Activated T-cell treated with anti-CD3 and anti-CD28 coated beads, Interleukin-2, amount 50 U/mL, for 72 hours (primary cell): Measurements from ENCODE around the gene ARHGAP24. TPM values are rescaled to one million over a fixed set of nuclear protein-coding genes. Genes with fewer than 3 reads are reported as not detected.

Experiments
- ATAC-seq, 2 donors: fragments of 150-1000 bp; cut with Tn5 transposase; replicated peaks in 1 of 2; 2 replicates each; pipeline ENCODE4 v1.10.0; 2021; ENCODE audit warnings: moderate library complexity in 2 of 2, mild to moderate bottlenecking in 1 of 2
- DNase-seq, 2 donors: peaks; one replicate each; pipeline ENCODE4 v3.0.0; 2021 to 2022; ENCODE audit warnings: mixed read lengths in 1 of 2
- H3K27ac Mint-ChIP-seq: one replicate; pipeline ENCODE4 v1.8.0; 2022; ENCODE audit warnings: mild to moderate bottlenecking, moderate library complexity, mixed read lengths
- H3K27me3 Mint-ChIP-seq: one replicate; pipeline ENCODE4 v1.8.0; 2022; ENCODE audit warnings: low read depth, mixed read lengths
- H3K36me3 Mint-ChIP-seq, 2 donors: one replicate each; pipeline ENCODE4 v1.8.0; 2022; ENCODE audit warnings: mixed read lengths in 2 of 2, mild to moderate bottlenecking in 1 of 2; ENCODE audit not compliant: insufficient read depth in 2 of 2
- H3K4me1 Mint-ChIP-seq: one replicate; pipeline ENCODE4 v1.8.0; 2022; ENCODE audit warnings: low read depth, mixed read lengths
- H3K4me3 Mint-ChIP-seq, 2 donors: one replicate each; pipeline ENCODE4 v1.8.0; 2022; ENCODE audit warnings: mild to moderate bottlenecking in 2 of 2, mixed read lengths in 2 of 2, moderate library complexity in 2 of 2
- H3K9me3 Mint-ChIP-seq, 2 donors: one replicate each; pipeline ENCODE4 v1.8.0; 2022; ENCODE audit warnings: mixed read lengths in 2 of 2
- total RNA-seq, 2 donors: library from RNA; stranded (reverse); gene quantifications; one replicate each; pipeline ENCODE4 v1.2.3, GENCODE V29; 2022

Gene ARHGAP24
- total RNA-seq, 2 donors from 2014 or later, result not detected

GRCh38 chr4:85688055-85688740 is 213.2 kb downstream of the ARHGAP24 start:
- Mint-ChIP-seq H3K9me3 (peaks cover 2% of the 10 kb centered on the region in 2 donors), H3K27me3 (no peaks in the 10 kb centered on the region), H3K36me3 (no peaks in the 10 kb centered on the region), H3K4me3 (no peak overlapping the region), H3K27ac (no peak overlapping the region), H3K4me1 (no peaks in the 10 kb centered on the region)
- no peak for ATAC-seq
- no peak for DNase-seq

- ATAC-seq (no peak), DNase-seq (no peak)
- Mint-ChIP-seq H3K4me3 (no peak overlapping the region), H3K9me3 (peaks cover 3 to 5% of the 10 kb centered on the region in 2 donors), H3K27me3 (no peaks in the 10 kb centered on the region), H3K27ac (no peak overlapping the region), H3K36me3 (no peaks in the 10 kb centered on the region), H3K4me1 (no peaks in the 10 kb centered on the region)
Observed at GRCh38 chr4:85696661-85697060, 221.7 kb downstream of the ARHGAP24 start.

GRCh38 chr4:85697854-85698253 is 222.9 kb downstream of the ARHGAP24 start:
- H3K9me3 Mint-ChIP-seq, result peaks cover 3 to 4% of the 10 kb centered on the region in 2 donors
- no peak overlapping the region for H3K4me3 Mint-ChIP-seq
- ATAC-seq, result no peak
- no peaks in the 10 kb centered on the region for H3K36me3 Mint-ChIP-seq
- no peak overlapping the region for H3K27ac Mint-ChIP-seq
- no peak for DNase-seq
- H3K4me1 Mint-ChIP-seq, result no peaks in the 10 kb centered on the region
- no peaks in the 10 kb centered on the region for H3K27me3 Mint-ChIP-seq

- Mint-ChIP-seq H3K27me3 (no peaks in the 10 kb centered on the region), H3K4me1 (no peaks in the 10 kb centered on the region), H3K4me3 (no peak overlapping the region)
Observed at GRCh38 chr4:85700362-85700761, 225.4 kb downstream of the ARHGAP24 start.

GRCh38 chr4:85701861-85702321 is 226.9 kb downstream of the ARHGAP24 start:
- Mint-ChIP-seq H3K4me1 (no peaks in the 10 kb centered on the region), H3K9me3 (peaks cover 0 to 3% of the 10 kb centered on the region in 2 donors), H3K27ac (no peak overlapping the region), H3K27me3 (no peaks in the 10 kb centered on the region), H3K36me3 (no peaks in the 10 kb centered on the region), H3K4me3 (no peak overlapping the region)
- DNase-seq, result no peak
- ATAC-seq, result no peak

More at GRCh38 chr4:85700362-85700761, 225.4 kb downstream of the ARHGAP24 start:
- ATAC-seq (no peak), DNase-seq (no peak)
- peaks cover 3 to 4% of the 10 kb centered on the region in 2 donors for H3K9me3 Mint-ChIP-seq
- no peaks in the 10 kb centered on the region for H3K36me3 Mint-ChIP-seq
- no peak overlapping the region for H3K27ac Mint-ChIP-seq

GRCh38 chr4:85703096-85703495 is 228.1 kb downstream of the ARHGAP24 start:
- ATAC-seq (no peak), DNase-seq (no peak)
- no peak overlapping the region for H3K4me3 Mint-ChIP-seq
- no peaks in the 10 kb centered on the region for H3K4me1 Mint-ChIP-seq
- H3K9me3 Mint-ChIP-seq, result peaks cover 0 to 2% of the 10 kb centered on the region in 2 donors
- H3K27ac Mint-ChIP-seq, result no peak overlapping the region
- H3K27me3 Mint-ChIP-seq, result no peaks in the 10 kb centered on the region
- H3K36me3 Mint-ChIP-seq, result no peaks in the 10 kb centered on the region

- H3K4me1 Mint-ChIP-seq, result no peaks in the 10 kb centered on the region
- no peaks in the 10 kb centered on the region for H3K27me3 Mint-ChIP-seq
- H3K4me3 Mint-ChIP-seq, result no peak overlapping the region
- ATAC-seq (no peak), DNase-seq (no peak)
- no peak overlapping the region for H3K27ac Mint-ChIP-seq
- H3K36me3 Mint-ChIP-seq, result no peaks in the 10 kb centered on the region
- H3K9me3 Mint-ChIP-seq, result no peaks in the 10 kb centered on the region
Observed at GRCh38 chr4:85707611-85708010, 232.7 kb downstream of the ARHGAP24 start.

- ATAC-seq, result no peak
- no peak overlapping the region for H3K27ac Mint-ChIP-seq
- no peaks in the 10 kb centered on the region for H3K4me1 Mint-ChIP-seq
- no peak overlapping the region for H3K4me3 Mint-ChIP-seq
- no peaks in the 10 kb centered on the region for H3K27me3 Mint-ChIP-seq
- H3K9me3 Mint-ChIP-seq, result no peaks in the 10 kb centered on the region
- H3K36me3 Mint-ChIP-seq, result no peaks in the 10 kb centered on the region
- no peak for DNase-seq
Observed at GRCh38 chr4:85708468-85708867, 233.5 kb downstream of the ARHGAP24 start.

GRCh38 chr4:85713005-85713404 is 238.1 kb downstream of the ARHGAP24 start:
- no peaks in the 10 kb centered on the region for H3K27me3 Mint-ChIP-seq
- no peaks in the 10 kb centered on the region for H3K36me3 Mint-ChIP-seq
- ATAC-seq, result no peak
- DNase-seq, result no peak
- no peak overlapping the region for H3K4me3 Mint-ChIP-seq
- no peak overlapping the region for H3K27ac Mint-ChIP-seq
- no peaks in the 10 kb centered on the region for H3K9me3 Mint-ChIP-seq
- H3K4me1 Mint-ChIP-seq, result no peaks in the 10 kb centered on the region

- ATAC-seq (no peak), DNase-seq (no peak)
- Mint-ChIP-seq H3K4me3 (no peak overlapping the region), H3K27me3 (no peaks in the 10 kb centered on the region), H3K27ac (no peak overlapping the region), H3K9me3 (peaks cover 0 to 4% of the 10 kb centered on the region in 2 donors), H3K36me3 (no peaks in the 10 kb centered on the region), H3K4me1 (no peaks in the 10 kb centered on the region)
Observed at GRCh38 chr4:85715991-85716737, 241.2 kb downstream of the ARHGAP24 start.

GRCh38 chr4:85717351-85717750 is 242.4 kb downstream of the ARHGAP24 start:
- Mint-ChIP-seq H3K4me3 (no peak overlapping the region), H3K9me3 (peaks cover 0 to 5% of the 10 kb centered on the region in 2 donors), H3K27ac (no peak overlapping the region), H3K36me3 (no peaks in the 10 kb centered on the region), H3K27me3 (no peaks in the 10 kb centered on the region), H3K4me1 (no peaks in the 10 kb centered on the region)
- ATAC-seq (no peak), DNase-seq (no peak)

- DNase-seq (no peak), ATAC-seq (no peak)
- Mint-ChIP-seq H3K4me3 (no peak overlapping the region), H3K4me1 (no peaks in the 10 kb centered on the region), H3K9me3 (peaks cover 0 to 7% of the 10 kb centered on the region in 2 donors), H3K36me3 (no peaks in the 10 kb centered on the region), H3K27ac (no peak overlapping the region), H3K27me3 (no peaks in the 10 kb centered on the region)
Observed at GRCh38 chr4:85717847-85718246, 242.9 kb downstream of the ARHGAP24 start.

- Mint-ChIP-seq H3K36me3 (no peaks in the 10 kb centered on the region), H3K4me1 (no peaks in the 10 kb centered on the region), H3K27ac (peak overlapping the region; percentile 79), H3K4me3 (no peak overlapping the region), H3K27me3 (no peaks in the 10 kb centered on the region), H3K9me3 (peaks cover 0 to 7% of the 10 kb centered on the region in 2 donors)
- DNase-seq, result no peak
- no peak for ATAC-seq
Observed at GRCh38 chr4:85720735-85721134, 245.8 kb downstream of the ARHGAP24 start.
